Hypothalamus (tissue), 51 donors: Measurements from ENCODE around the gene TNFRSF25.

Experiments used
- DNase-seq, 51 donors: peaks; one replicate each; lab custom pipeline; 2025; lab: John Stamatoyannopoulos, UW

TNFRSF25 gene

DNA sequence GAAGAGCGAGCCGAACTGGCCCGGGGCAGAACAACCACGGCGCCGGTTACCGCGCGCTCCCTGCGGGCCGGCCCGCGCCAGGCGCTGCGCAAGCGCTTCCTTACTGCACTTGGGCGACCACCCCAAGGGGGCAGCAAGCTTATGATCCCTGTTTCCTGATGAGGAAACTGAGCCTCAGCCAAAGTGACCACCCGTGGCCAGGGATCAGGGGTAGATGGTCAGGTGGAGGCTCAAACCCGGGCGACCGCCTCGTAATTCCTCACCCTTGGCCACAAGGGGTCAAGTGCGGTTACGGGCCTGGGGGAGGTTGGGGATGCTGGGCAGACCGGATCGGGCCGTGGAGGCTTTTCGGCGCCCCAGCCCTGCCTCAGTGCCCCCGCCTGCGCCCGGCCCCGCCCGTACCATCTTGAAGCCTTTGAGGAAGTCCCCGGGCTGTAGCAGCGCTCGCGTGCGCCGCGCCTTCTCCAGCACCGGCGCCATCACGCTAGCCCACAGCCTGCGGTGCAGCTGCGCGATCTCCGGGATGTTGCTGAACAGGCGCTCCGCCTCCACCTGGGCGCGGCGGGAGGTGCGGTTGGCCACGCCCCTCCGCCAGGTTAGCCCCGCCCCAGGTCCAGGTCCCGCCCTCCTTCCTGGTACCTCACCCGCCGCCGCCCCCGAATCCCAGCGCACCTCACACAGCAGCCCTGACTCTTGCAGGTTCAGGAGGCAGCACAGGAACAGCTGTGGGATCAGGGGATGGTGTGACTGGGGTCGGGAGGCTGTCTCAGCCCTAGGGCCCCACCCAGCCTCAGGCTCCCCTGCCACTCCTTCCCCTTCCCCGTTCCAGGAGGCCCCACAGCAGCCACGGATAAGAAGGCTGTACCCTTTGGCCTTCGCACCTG lies 5.4 kb upstream of the TNFRSF25 start:
- no peak for DNase-seq

- DNase-seq, result peak in 1 of 51 donors; percentile 7
Observed at GRCh38 chr1:6470132-6471085, 4.4 kb upstream of the TNFRSF25 start.

- no peak for DNase-seq
Observed at GRCh38 chr1:6468729-6469461, 2.9 kb upstream of the TNFRSF25 start.

GRCh38 chr1:6467744-6468688 lies 2.0 kb upstream of the TNFRSF25 start:
- no peak for DNase-seq

GRCh38 chr1:6467224-6467623 lies 1.3 kb upstream of the TNFRSF25 start:
- no peak for DNase-seq

DNA sequence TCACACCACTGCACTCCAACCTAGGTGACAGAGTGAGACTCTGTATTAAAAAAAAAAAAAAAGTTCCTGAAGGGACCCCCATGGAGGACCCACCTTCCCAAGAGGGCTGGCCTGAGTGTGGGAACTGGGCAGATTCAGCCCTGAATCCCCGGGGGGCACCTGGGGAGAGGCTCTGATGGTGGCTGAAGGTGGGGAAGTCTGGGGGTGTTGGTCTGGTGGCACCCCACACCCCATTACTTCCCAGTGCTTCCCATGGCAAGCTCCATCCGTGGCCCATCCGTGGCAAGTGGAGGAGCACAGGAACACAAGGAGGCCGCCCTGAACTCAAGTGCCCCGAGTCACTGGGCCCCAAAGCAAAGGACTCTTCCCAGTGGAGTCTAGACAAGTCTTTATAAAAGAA lies 778 bp upstream of the TNFRSF25 start:
- DNase-seq, result no peak

DNA sequence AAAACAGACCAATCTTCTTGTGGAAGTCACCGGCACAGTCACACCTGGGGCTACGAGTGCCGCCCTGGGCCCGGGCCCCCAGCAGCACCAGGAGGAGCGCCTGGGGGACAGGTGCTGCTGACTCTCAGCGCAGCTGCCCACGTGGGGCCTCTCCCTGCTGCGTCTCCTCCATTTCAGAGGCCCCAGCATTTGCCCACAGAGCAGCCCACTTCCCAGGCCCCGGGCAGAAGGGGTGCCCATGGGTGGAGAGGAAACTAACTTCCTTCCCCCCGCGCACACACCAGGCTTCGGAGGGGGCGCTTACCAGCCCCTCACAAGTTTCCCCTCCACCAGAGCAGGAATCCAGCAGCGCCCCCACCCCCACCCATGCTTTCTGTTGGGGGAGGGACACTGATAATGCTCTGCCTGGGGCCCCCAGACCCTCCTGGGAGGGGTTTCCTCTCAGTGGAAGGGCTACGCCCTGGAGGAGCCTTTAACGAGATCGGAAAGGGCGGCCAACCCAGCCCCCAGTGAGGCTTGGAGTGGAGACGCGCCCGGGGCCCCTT lies 440 bp downstream of the TNFRSF25 start:
- DNase-seq, result peak in 1 of 51 donors; percentile 19

GRCh38 chr1:6464915-6465314 lies 1.1 kb downstream of the TNFRSF25 start:
- DNase-seq, result no peak

DNA sequence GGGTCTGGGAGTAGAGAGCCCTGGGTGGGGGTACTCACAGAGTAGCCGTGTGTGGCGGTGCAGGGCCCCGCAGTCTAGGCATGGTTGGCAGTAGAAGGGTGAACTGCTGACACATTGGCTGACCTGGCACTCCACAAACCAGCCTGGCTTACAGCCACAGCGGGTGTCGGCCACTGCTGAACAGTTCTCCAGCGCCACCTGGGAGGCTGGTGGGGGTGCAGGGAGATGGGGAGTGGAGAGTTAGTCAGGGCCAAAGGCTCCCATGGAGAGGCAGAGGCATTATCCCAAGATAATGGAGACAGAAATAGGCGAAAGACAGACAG lies 1.5 kb downstream of the TNFRSF25 start:
- peak in 1 of 51 donors; percentile 18 for DNase-seq

DNA sequence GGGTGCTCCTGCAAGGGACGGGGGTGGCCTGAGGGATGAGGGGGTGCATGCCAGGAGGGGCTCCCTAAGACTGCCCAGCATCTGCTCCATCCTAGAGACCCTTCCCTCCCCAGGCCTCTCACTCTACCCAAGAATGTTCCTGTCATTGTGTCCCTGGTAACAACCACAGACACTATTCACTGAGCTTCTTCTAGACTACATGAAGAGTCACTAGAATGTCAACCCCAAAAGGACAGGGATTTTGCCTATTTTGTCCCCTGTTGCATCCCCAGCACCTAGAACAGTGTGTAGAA lies 2.9 kb downstream of the TNFRSF25 start:
- peak in 1 of 51 donors; percentile 100 for DNase-seq

- no peak for DNase-seq
Observed at GRCh38 chr1:6462412-6463119, 3.4 kb downstream of the TNFRSF25 start.

- DNase-seq, result no peak
Observed at GRCh38 chr1:6461538-6462411, 4.2 kb downstream of the TNFRSF25 start.

- no peak for DNase-seq
Observed at GRCh38 chr1:6461051-6461530, 4.9 kb downstream of the TNFRSF25 start.

- DNase-seq, result no peak
Observed at GRCh38 chr1:6460301-6461050, 5.5 kb downstream of the TNFRSF25 start.

- no peak for DNase-seq
Observed at GRCh38 chr1:6459850-6460265, 6.1 kb downstream of the TNFRSF25 start.

GRCh38 chr1:6456800-6457466 lies 9.0 kb downstream of the TNFRSF25 start:
- no peak for DNase-seq
